ENCODE measurements around the gene LRGUK. TPM values are rescaled to one million over a fixed set of nuclear protein-coding genes. Genes with fewer than 3 reads are reported as not detected.

LRGUK gene
- total RNA-seq, 1 donor from 2014 or later, result 1.4 TPM

GRCh38 chr7:134302120-134302519 is 175.0 kb downstream of the LRGUK start:
- no peak for DNase-seq

- DNase-seq, result no peak
These were observed 180.2 kb downstream of the LRGUK start for GRCh38 chr7:134307320-134307719.

- DNase-seq, result no peak
These were observed 181.4 kb downstream of the LRGUK start for GRCh38 chr7:134308548-134308947.

GRCh38 chr7:134311807-134312206 is 184.7 kb downstream of the LRGUK start:
- DNase-seq, result no peak

GRCh38 chr7:134312717-134313116 is 185.6 kb downstream of the LRGUK start:
- no peak for DNase-seq

GRCh38 chr7:134313543-134313942 is 186.4 kb downstream of the LRGUK start:
- DNase-seq, result no peak

Other genes starting within 250 kb of the LRGUK start
- 5.7 TPM for gene SLC35B4, start 189.6 kb downstream of the LRGUK start, total RNA-seq

All from skin of body (tissue), 2 donors.